Measurements from ENCODE around the gene TCF7. TPM values are rescaled to one million over a fixed set of nuclear protein-coding genes. Genes with fewer than 3 reads are reported as not detected.

TCF7 gene
- total and polyA plus RNA-seq, 4 donors, result 1.3 to 2.7 (median 2.2) TPM

GRCh38 chr5:134084022-134084565 is 30.4 kb upstream of the TCF7 start:
- Histone ChIP-seq H3K9ac (ENCODE audit: low read depth in 1 of 2, low read length in 2 of 2) (no peak overlapping the region), H3K4me3 (ENCODE audit: low read depth in 1 of 3, low read length in 3 of 3) (no peak overlapping the region), H3K27me3 (ENCODE audit: control insufficient read depth in 4 of 4, insufficient read depth in 4 of 4, low read length in 3 of 4) (no peaks in the 10 kb centered on the region), H3K36me3 (ENCODE audit: control insufficient read depth in 4 of 4, insufficient read depth in 3 of 4, low read depth in 1 of 4, low read length in 3 of 4) (no peaks in the 10 kb centered on the region), H3K4me1 (ENCODE audit: control insufficient read depth in 4 of 4, insufficient read depth in 4 of 4, low read length in 3 of 4) (no peaks in the 10 kb centered on the region), H3K27ac (ENCODE audit: low read depth in 1 of 2, low read length in 2 of 2) (no peak overlapping the region), H3K9me3 (ENCODE audit: control insufficient read depth in 4 of 4, low read length in 3 of 4) (no peaks in the 10 kb centered on the region)
- 96% methylated on average over 5 of the region's 5 CpGs for WGBS
- TF ChIP-seq FOXA1 (IDR thresholded peaks at IDR 0.05) (no peak), JUND (IDR thresholded peaks at IDR 0.05) (no peak), YY1 (IDR thresholded peaks at IDR 0.05) (no peak), TAF1 (conservative IDR thresholded peaks at IDR 0.05) (no peak), ATF3 (IDR thresholded peaks at IDR 0.05) (no peak), RXRA (IDR thresholded peaks at IDR 0.05) (no peak), MAX (IDR thresholded peaks at IDR 0.05) (no peak), FOXA2 (IDR thresholded peaks at IDR 0.05) (no peak), EGR1 (IDR thresholded peaks at IDR 0.05; ENCODE audit: low read depth in 2 of 2) (no peak), REST (IDR thresholded peaks at IDR 0.05) (no peak), SP1 (IDR thresholded peaks at IDR 0.05) (no peak), NR2F2 (IDR thresholded peaks at IDR 0.05) (no peak), HNF4A (conservative IDR thresholded peaks at IDR 0.05) (no peak), RAD21 (IDR thresholded peaks at IDR 0.05) (no peak), HNF4G (IDR thresholded peaks at IDR 0.05) (no peak), GABPA (IDR thresholded peaks at IDR 0.05 in 1 of 2, conservative IDR thresholded peaks at IDR 0.05 in 1 of 2) (no peak)
- TF ChIP-seq, protein P1, sequence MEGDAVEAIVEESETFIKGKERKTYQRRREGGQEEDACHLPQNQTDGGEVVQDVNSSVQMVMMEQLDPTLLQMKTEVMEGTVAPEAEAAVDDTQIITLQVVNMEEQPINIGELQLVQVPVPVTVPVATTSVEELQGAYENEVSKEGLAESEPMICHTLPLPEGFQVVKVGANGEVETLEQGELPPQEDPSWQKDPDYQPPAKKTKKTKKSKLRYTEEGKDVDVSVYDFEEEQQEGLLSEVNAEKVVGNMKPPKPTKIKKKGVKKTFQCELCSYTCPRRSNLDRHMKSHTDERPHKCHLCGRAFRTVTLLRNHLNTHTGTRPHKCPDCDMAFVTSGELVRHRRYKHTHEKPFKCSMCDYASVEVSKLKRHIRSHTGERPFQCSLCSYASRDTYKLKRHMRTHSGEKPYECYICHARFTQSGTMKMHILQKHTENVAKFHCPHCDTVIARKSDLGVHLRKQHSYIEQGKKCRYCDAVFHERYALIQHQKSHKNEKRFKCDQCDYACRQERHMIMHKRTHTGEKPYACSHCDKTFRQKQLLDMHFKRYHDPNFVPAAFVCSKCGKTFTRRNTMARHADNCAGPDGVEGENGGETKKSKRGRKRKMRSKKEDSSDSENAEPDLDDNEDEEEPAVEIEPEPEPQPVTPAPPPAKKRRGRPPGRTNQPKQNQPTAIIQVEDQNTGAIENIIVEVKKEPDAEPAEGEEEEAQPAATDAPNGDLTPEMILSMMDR (IDR thresholded peaks at IDR 0.05; ENCODE audit: low read depth, low read length, missing input control), result no peak
- TF ChIP-seq, protein P2, sequence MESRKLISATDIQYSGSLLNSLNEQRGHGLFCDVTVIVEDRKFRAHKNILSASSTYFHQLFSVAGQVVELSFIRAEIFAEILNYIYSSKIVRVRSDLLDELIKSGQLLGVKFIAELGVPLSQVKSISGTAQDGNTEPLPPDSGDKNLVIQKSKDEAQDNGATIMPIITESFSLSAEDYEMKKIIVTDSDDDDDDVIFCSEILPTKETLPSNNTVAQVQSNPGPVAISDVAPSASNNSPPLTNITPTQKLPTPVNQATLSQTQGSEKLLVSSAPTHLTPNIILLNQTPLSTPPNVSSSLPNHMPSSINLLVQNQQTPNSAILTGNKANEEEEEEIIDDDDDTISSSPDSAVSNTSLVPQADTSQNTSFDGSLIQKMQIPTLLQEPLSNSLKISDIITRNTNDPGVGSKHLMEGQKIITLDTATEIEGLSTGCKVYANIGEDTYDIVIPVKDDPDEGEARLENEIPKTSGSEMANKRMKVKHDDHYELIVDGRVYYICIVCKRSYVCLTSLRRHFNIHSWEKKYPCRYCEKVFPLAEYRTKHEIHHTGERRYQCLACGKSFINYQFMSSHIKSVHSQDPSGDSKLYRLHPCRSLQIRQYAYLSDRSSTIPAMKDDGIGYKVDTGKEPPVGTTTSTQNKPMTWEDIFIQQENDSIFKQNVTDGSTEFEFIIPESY (IDR thresholded peaks at IDR 0.05), result no peak
- DNase-seq (ENCODE audit: low spot score), result no peak

Measured in liver (tissue), 9 donors.